ENCODE data around the gene BCAS3. TPM values are rescaled to one million over a fixed set of nuclear protein-coding genes. Genes with fewer than 3 reads are reported as not detected.
A peak's percentile ranks its signal among the peaks of the same experiment; 100 is the strongest.
"Not testable (repeated sequence)": the region's sequence is repeated elsewhere in the genome, so short reads cannot be mapped to it uniquely, and the experiment has no call there.

Gene BCAS3
- total and polyA plus RNA-seq, 2 experiments from 2014 or later = 18.0 to 20.2 TPM

- no peaks in the 10 kb centered on the region for H3K36me3 ChIP-seq (ENCODE audit: low read depth)
- no peak overlapping the region for H3K9ac ChIP-seq
- no peak for TF ChIP-seq EZH2phosphoT487 (IDR thresholded peaks at IDR 0.05; ENCODE audit: insufficient read depth, low read depth)
- TF ChIP-seq EZH2 (IDR thresholded peaks at IDR 0.05; ENCODE audit: insufficient read depth, poor library complexity, severe bottlenecking) = no peak
- H3K27ac ChIP-seq = no peak overlapping the region
- no peaks in the 10 kb centered on the region for H3K9me2 ChIP-seq (ENCODE audit: insufficient read depth)
- peak; percentile 78 for DNase-seq
- no peak overlapping the region for H3K4me2 ChIP-seq (ENCODE audit: unreplicated experiment)
- in situ Hi-C loops (cut with MboI) = no loop called here
- H3F3A ChIP-seq (ENCODE audit: insufficient read depth) = no peaks in the 10 kb centered on the region
- no peaks in the 10 kb centered on the region for H3K27me3 ChIP-seq (replicated peaks; ENCODE audit: insufficient read depth)
- no peaks in the 10 kb centered on the region for H4K20me1 ChIP-seq (ENCODE audit: insufficient read depth)
- no peak overlapping the region for H2AFZ ChIP-seq
- no peaks in the 10 kb centered on the region for H3K9me3 ChIP-seq (ENCODE audit: low read depth)
- no peaks in the 10 kb centered on the region for H3K4me1 ChIP-seq (ENCODE audit: insufficient read depth)
- no peak overlapping the region for H3K4me3 ChIP-seq
- 0% methylated on average over 1 of the region's 1 CpG for WGBS, 2 experiments (ENCODE audit: low coverage in 1 of 2, low lambda C conversion rate in 2 of 2, missing lambda C conversion rate in 2 of 2)
- no peaks in the 10 kb centered on the region for H3K79me2 ChIP-seq (ENCODE audit: insufficient read depth)
These were observed 324.7 kb downstream of the BCAS3 start for GRCh38 chr17:61002316-61002736.

GRCh38 chr17:61005358-61005757 is 327.7 kb downstream of the BCAS3 start:
- no peak for TF ChIP-seq EZH2phosphoT487 (IDR thresholded peaks at IDR 0.05; ENCODE audit: insufficient read depth, low read depth)
- TF ChIP-seq EZH2 (IDR thresholded peaks at IDR 0.05; ENCODE audit: insufficient read depth, poor library complexity, severe bottlenecking) = no peak
- Histone ChIP-seq H4K20me1 (ENCODE audit: insufficient read depth) (no peaks in the 10 kb centered on the region), H3K27me3 (replicated peaks; ENCODE audit: insufficient read depth) (no peaks in the 10 kb centered on the region), H3F3A (ENCODE audit: insufficient read depth) (no peaks in the 10 kb centered on the region), H3K79me2 (ENCODE audit: insufficient read depth) (no peaks in the 10 kb centered on the region), H3K4me3 (no peak overlapping the region), H3K9me3 (ENCODE audit: low read depth) (no peaks in the 10 kb centered on the region), H3K9ac (no peak overlapping the region), H3K9me2 (ENCODE audit: insufficient read depth) (no peaks in the 10 kb centered on the region), H3K4me2 (ENCODE audit: unreplicated experiment) (no peak overlapping the region), H2AFZ (no peak overlapping the region), H3K36me3 (ENCODE audit: low read depth) (no peaks in the 10 kb centered on the region), H3K4me1 (ENCODE audit: insufficient read depth) (no peaks in the 10 kb centered on the region), H3K27ac (no peak overlapping the region)
- in situ Hi-C loops (cut with MboI) = no loop called here
- DNase-seq = no peak
- WGBS, 2 experiments (ENCODE audit: low coverage in 1 of 2, low lambda C conversion rate in 2 of 2, missing lambda C conversion rate in 2 of 2) = 97 to 99% methylated on average over 5 of the region's 5 CpGs

GRCh38 chr17:61005958-61006357 is 328.3 kb downstream of the BCAS3 start:
- H3K4me1 ChIP-seq (ENCODE audit: insufficient read depth); H3K27me3 ChIP-seq (replicated peaks; ENCODE audit: insufficient read depth); H3K36me3 ChIP-seq (ENCODE audit: low read depth); H3K9ac ChIP-seq; H4K20me1 ChIP-seq (ENCODE audit: insufficient read depth); H3K4me2 ChIP-seq (ENCODE audit: unreplicated experiment); H3K4me3 ChIP-seq; H3K9me2 ChIP-seq (ENCODE audit: insufficient read depth); in situ Hi-C loops (cut with MboI); DNase-seq; H3K27ac ChIP-seq; H2AFZ ChIP-seq; H3K79me2 ChIP-seq (ENCODE audit: insufficient read depth); H3K9me3 ChIP-seq (ENCODE audit: low read depth); H3F3A ChIP-seq (ENCODE audit: insufficient read depth): not testable (repeated sequence)
- WGBS, 2 experiments (ENCODE audit: low coverage in 1 of 2, low lambda C conversion rate in 2 of 2, missing lambda C conversion rate in 2 of 2) = 85 to 89% methylated on average over 2 to 3 of the region's 3 CpGs

- no peak for DNase-seq
- Histone ChIP-seq H4K20me1 (ENCODE audit: insufficient read depth) (no peaks in the 10 kb centered on the region), H3K27me3 (replicated peaks; ENCODE audit: insufficient read depth) (no peaks in the 10 kb centered on the region), H3K9me3 (ENCODE audit: low read depth) (no peaks in the 10 kb centered on the region), H3K4me2 (ENCODE audit: unreplicated experiment) (no peak overlapping the region), H2AFZ (no peak overlapping the region), H3K9ac (no peak overlapping the region), H3K4me1 (ENCODE audit: insufficient read depth) (no peaks in the 10 kb centered on the region), H3K4me3 (no peak overlapping the region), H3F3A (ENCODE audit: insufficient read depth) (no peaks in the 10 kb centered on the region), H3K9me2 (ENCODE audit: insufficient read depth) (no peaks in the 10 kb centered on the region), H3K79me2 (ENCODE audit: insufficient read depth) (no peaks in the 10 kb centered on the region), H3K27ac (no peak overlapping the region), H3K36me3 (ENCODE audit: low read depth) (no peaks in the 10 kb centered on the region)
- in situ Hi-C loops (cut with MboI) = no loop called here
- TF ChIP-seq EZH2 (IDR thresholded peaks at IDR 0.05; ENCODE audit: insufficient read depth, poor library complexity, severe bottlenecking) = no peak
- TF ChIP-seq EZH2phosphoT487 (IDR thresholded peaks at IDR 0.05; ENCODE audit: insufficient read depth, low read depth) = no peak
- WGBS, 2 experiments (ENCODE audit: low coverage in 1 of 2, low lambda C conversion rate in 2 of 2, missing lambda C conversion rate in 2 of 2) = 95 to 100% methylated on average over 3 of the region's 3 CpGs
These were observed 330.3 kb downstream of the BCAS3 start for GRCh38 chr17:61007980-61008379.

DNA sequence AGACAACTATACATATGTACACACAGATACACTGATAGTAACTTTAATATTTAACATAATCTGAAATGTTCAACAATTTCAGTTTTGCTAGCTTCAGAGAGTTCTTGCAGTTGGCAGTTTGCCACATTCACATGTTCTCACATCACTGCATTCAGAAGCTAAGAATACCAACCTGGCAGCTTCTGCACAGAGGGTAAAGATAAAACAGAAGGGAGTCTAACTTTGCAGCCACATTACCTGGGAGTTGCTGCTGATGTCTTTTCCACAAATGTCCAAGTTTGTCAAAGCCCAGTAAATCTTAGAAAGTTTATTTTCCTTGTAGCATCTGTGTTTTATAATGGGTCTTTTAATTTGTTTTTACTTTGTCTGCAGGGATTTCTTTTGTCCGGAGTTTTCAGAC is 332.0 kb downstream of the BCAS3 start:
- Histone ChIP-seq H3K36me3 (ENCODE audit: low read depth) (no peaks in the 10 kb centered on the region), H3F3A (ENCODE audit: insufficient read depth) (no peaks in the 10 kb centered on the region), H3K79me2 (ENCODE audit: insufficient read depth) (no peaks in the 10 kb centered on the region), H3K9me3 (ENCODE audit: low read depth) (no peaks in the 10 kb centered on the region), H3K9ac (no peak overlapping the region), H2AFZ (no peak overlapping the region), H4K20me1 (ENCODE audit: insufficient read depth) (no peaks in the 10 kb centered on the region), H3K4me2 (ENCODE audit: unreplicated experiment) (no peak overlapping the region), H3K4me3 (no peak overlapping the region), H3K9me2 (ENCODE audit: insufficient read depth) (no peaks in the 10 kb centered on the region), H3K27me3 (replicated peaks; ENCODE audit: insufficient read depth) (no peaks in the 10 kb centered on the region), H3K4me1 (ENCODE audit: insufficient read depth) (no peaks in the 10 kb centered on the region), H3K27ac (no peak overlapping the region)
- TF ChIP-seq EZH2 (IDR thresholded peaks at IDR 0.05; ENCODE audit: insufficient read depth, poor library complexity, severe bottlenecking) = no peak
- no peak for TF ChIP-seq EZH2phosphoT487 (IDR thresholded peaks at IDR 0.05; ENCODE audit: insufficient read depth, low read depth)
- 71 to 77% methylated on average over 1 of the region's 1 CpG for WGBS, 2 experiments (ENCODE audit: low coverage in 1 of 2, low lambda C conversion rate in 2 of 2, missing lambda C conversion rate in 2 of 2)
- peak; percentile 7 for DNase-seq
- in situ Hi-C loops (cut with MboI) = loop anchor here (10.0 kb wide), 1 partner anchor 385 kb away; the partner anchor contains the start of gene TBX2
